Measurements from ENCODE around the gene NIFK.
A peak's percentile ranks its signal among the peaks of the same experiment; 100 is the strongest.

NIFK gene

GRCh38 chr2:121766624-121767023 is 29.9 kb upstream of the NIFK start:
- H3K27me3 ChIP-seq (ENCODE audit: control insufficient read depth in 1 of 2, insufficient read depth in 2 of 2, low read length in 2 of 2) = no peaks in the 10 kb centered on the region
- peaks cover 25 to 69% of the 10 kb centered on the region in 2 donors for H3K36me3 ChIP-seq (ENCODE audit: control insufficient read depth in 1 of 2, insufficient read depth in 2 of 2, low read length in 2 of 2)
- H3K9me3 ChIP-seq (ENCODE audit: control insufficient read depth in 1 of 2, low read length in 2 of 2) = no peaks in the 10 kb centered on the region
- H3K9ac ChIP-seq (ENCODE audit: low read depth in 1 of 2, low read length in 2 of 2) = no peak overlapping the region
- no peak overlapping the region for H3K27ac ChIP-seq (ENCODE audit: low read depth, low read length)
- H3K4me3 ChIP-seq (ENCODE audit: low read depth in 1 of 2, low read length in 2 of 2) = no peak overlapping the region
- H3K4me1 ChIP-seq (ENCODE audit: control insufficient read depth in 1 of 2, insufficient read depth in 2 of 2, low read length in 2 of 2) = no peaks in the 10 kb centered on the region

- Histone ChIP-seq H3K27me3 (ENCODE audit: control insufficient read depth in 1 of 2, insufficient read depth in 2 of 2, low read length in 2 of 2) (no peaks in the 10 kb centered on the region), H3K9me3 (ENCODE audit: control insufficient read depth in 1 of 2, low read length in 2 of 2) (no peaks in the 10 kb centered on the region), H3K36me3 (ENCODE audit: control insufficient read depth in 1 of 2, insufficient read depth in 2 of 2, low read length in 2 of 2) (peaks cover 30 to 82% of the 10 kb centered on the region in 2 donors), H3K4me1 (ENCODE audit: control insufficient read depth in 1 of 2, insufficient read depth in 2 of 2, low read length in 2 of 2) (no peaks in the 10 kb centered on the region), H3K9ac (ENCODE audit: low read depth in 1 of 2, low read length in 2 of 2) (no peak overlapping the region), H3K4me3 (ENCODE audit: low read depth in 1 of 2, low read length in 2 of 2) (no peak overlapping the region), H3K27ac (ENCODE audit: low read depth, low read length) (no peak overlapping the region)
Measured at GRCh38 chr2:121764681-121765228, 28.1 kb upstream of the NIFK start.

DNA sequence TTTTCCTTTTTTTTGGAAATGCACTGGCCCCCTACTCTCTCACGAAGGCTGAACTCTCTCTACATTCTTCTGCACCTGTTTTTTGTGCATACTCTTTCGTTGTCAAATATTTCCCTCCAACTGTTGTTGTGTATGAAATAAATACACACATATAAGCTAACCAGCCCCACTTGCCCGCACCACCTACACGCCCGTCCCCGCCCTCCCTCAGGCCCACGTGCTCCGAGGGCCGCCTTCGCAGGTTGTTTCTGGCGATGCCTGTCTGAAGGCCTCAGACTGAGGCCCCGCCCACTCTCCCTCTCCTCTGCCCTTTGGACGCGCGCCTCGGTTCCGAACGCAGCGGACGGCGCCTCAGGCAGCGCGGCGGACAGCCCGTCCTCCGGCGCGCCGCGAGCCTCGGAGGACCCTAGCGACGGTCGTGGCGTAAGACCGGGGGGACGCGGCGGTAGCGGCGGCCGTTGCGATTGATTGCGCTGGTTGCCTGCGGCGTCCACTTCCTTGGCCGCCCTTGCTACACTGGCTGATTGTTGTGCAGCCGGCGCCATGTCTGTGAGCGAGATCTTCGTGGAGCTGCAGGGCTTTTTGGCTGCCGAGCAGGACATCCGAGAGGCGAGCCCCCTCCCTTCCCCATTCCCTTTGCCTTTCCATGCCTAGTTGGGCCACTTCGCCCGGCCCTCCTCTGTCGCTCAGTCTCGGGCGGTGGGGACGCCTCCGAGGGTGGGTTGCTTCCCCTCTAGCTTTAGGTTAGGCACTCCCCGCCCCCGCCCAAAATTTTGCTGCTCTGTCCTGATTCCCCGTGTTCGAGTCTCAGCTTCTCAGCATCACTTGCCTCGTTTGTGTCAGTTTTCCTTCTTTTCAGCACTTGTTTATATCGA is 18.8 kb upstream of the NIFK start, which contains the start of gene TSN:
Gene TSN (plus strand): TSS at position 415 of the 875 bp plus-strand sequence. CDS start 129 bp downstream, at position 544.
- H3K36me3 ChIP-seq (ENCODE audit: control insufficient read depth in 1 of 2, insufficient read depth in 2 of 2, low read length in 2 of 2) = peaks cover 8 to 11% of the 10 kb centered on the region in 2 donors
- H3K9ac ChIP-seq (ENCODE audit: low read depth in 1 of 2, low read length in 2 of 2) = peak within 1 kb of the TSS; percentile 89 to 96
- no peaks in the 10 kb centered on the region for H3K27me3 ChIP-seq (ENCODE audit: control insufficient read depth in 1 of 2, insufficient read depth in 2 of 2, low read length in 2 of 2)
- peak within 1 kb of the TSS; percentile 99 to 100 for H3K4me3 ChIP-seq (ENCODE audit: low read depth in 1 of 2, low read length in 2 of 2)
- no peaks in the 10 kb centered on the region for H3K9me3 ChIP-seq (ENCODE audit: control insufficient read depth in 1 of 2, low read length in 2 of 2)
- H3K27ac ChIP-seq (ENCODE audit: low read depth, low read length) = no peak within 1 kb of the TSS
- peaks cover 7 to 15% of the 10 kb centered on the region in 2 donors for H3K4me1 ChIP-seq (ENCODE audit: control insufficient read depth in 1 of 2, insufficient read depth in 2 of 2, low read length in 2 of 2)

DNA sequence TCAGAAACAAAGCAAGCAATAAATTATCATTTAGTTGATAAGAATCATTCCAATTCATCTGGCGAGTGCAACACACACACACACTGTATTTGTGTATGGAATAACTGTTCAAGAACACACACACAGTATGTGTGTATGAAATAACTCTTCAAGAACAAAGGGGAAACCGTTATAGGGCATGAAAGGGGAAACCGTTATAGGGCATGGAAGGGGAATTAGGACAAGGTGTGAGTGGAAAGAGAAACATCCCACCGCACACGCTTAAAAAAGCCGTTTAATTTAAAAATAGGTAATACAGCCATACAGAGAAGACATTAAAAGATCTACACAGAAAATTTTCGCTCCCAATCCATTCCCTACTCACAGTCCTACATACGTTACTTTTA is 18.2 kb upstream of the NIFK start:
- peak overlapping the region; percentile 99 to 100 for H3K4me3 ChIP-seq (ENCODE audit: low read depth in 1 of 2, low read length in 2 of 2)
- H3K27ac ChIP-seq (ENCODE audit: low read depth, low read length) = no peak overlapping the region
- H3K9me3 ChIP-seq (ENCODE audit: control insufficient read depth in 1 of 2, low read length in 2 of 2) = no peaks in the 10 kb centered on the region
- peaks cover 7 to 15% of the 10 kb centered on the region in 2 donors for H3K4me1 ChIP-seq (ENCODE audit: control insufficient read depth in 1 of 2, insufficient read depth in 2 of 2, low read length in 2 of 2)
- H3K9ac ChIP-seq (ENCODE audit: low read depth in 1 of 2, low read length in 2 of 2) = peak overlapping the region; percentile 58 to 89
- H3K27me3 ChIP-seq (ENCODE audit: control insufficient read depth in 1 of 2, insufficient read depth in 2 of 2, low read length in 2 of 2) = no peaks in the 10 kb centered on the region
- H3K36me3 ChIP-seq (ENCODE audit: control insufficient read depth in 1 of 2, insufficient read depth in 2 of 2, low read length in 2 of 2) = peaks cover 2 to 7% of the 10 kb centered on the region in 2 donors

DNA sequence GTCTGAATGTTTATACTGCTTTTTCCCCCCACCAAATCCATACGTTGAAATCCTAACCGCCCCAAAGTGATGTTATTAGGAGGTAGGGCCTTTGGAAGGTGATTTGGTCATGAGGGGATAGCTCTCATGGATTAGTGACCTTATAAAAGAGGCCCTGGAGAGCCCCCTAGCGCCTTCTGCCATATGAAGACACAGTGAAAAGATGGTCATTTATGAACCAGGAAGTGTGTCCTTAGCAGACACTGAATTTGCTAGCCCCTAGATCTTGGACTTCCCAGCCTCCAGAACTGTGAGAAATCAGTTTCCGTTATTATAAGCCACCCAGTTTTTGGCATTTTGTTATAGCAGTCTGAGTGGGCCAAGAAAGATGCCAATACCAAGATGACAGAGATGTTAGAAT is 11.5 kb upstream of the NIFK start:
- Histone ChIP-seq H3K9me3 (ENCODE audit: control insufficient read depth in 1 of 2, low read length in 2 of 2) (no peaks in the 10 kb centered on the region), H3K36me3 (ENCODE audit: control insufficient read depth in 1 of 2, insufficient read depth in 2 of 2, low read length in 2 of 2) (no peaks in the 10 kb centered on the region), H3K4me3 (ENCODE audit: low read depth in 1 of 2, low read length in 2 of 2) (no peak overlapping the region), H3K4me1 (ENCODE audit: control insufficient read depth in 1 of 2, insufficient read depth in 2 of 2, low read length in 2 of 2) (no peaks in the 10 kb centered on the region), H3K27ac (ENCODE audit: low read depth, low read length) (no peak overlapping the region), H3K27me3 (ENCODE audit: control insufficient read depth in 1 of 2, insufficient read depth in 2 of 2, low read length in 2 of 2) (no peaks in the 10 kb centered on the region), H3K9ac (ENCODE audit: low read depth in 1 of 2, low read length in 2 of 2) (no peak overlapping the region)

DNA sequence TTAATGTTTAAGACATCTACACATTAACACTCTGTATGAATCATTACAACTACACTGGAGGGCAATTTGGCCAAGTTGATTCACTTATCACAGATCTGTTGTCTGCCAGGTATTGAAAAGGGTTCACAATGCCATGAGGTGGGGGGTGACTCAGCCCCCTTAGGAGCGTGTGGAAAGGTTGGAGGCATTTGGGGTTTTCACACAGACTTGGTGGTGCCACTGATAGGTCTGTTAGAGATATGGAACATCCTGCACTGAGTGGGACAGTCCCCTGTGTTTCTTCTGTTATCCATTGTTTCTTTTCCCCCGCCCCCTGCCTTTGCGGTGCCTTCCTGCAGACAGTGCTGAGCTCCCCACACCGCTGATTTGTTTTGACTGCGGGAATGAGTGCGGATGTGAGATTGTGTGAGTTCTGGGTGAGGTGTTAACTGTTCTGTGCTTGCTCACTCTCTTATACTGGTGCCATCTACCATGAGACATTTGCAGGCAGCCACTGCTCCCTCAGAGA is 9.4 kb upstream of the NIFK start:
- H3K36me3 ChIP-seq (ENCODE audit: control insufficient read depth in 1 of 2, insufficient read depth in 2 of 2, low read length in 2 of 2) = no peaks in the 10 kb centered on the region
- H3K4me3 ChIP-seq (ENCODE audit: low read depth in 1 of 2, low read length in 2 of 2) = no peak overlapping the region
- H3K27ac ChIP-seq (ENCODE audit: low read depth, low read length) = no peak overlapping the region

DNA sequence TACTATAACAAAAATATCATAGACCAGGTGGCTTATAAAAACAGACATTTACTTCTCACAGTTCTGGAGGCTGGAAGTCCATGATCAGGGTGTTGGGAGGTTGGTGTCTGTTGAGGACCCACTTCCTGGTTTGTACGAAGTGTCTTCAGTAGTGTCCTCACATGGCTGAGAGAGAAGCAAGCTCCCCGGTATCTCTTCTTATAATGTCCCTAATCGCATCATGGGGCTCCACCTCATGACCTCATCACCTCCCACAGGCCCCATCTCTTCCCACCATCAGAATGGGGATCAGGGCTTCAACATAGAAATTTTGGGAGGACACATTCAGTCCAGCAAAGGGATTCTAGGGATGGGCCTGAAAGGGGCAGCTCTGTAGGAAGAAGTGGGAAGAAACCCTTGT is 4.8 kb upstream of the NIFK start:
- H3K27me3 ChIP-seq (ENCODE audit: control insufficient read depth in 1 of 2, insufficient read depth in 2 of 2, low read length in 2 of 2) = no peaks in the 10 kb centered on the region
- H3K36me3 ChIP-seq (ENCODE audit: control insufficient read depth in 1 of 2, insufficient read depth in 2 of 2, low read length in 2 of 2) = no peaks in the 10 kb centered on the region
- no peak overlapping the region for H3K4me3 ChIP-seq (ENCODE audit: low read depth in 1 of 2, low read length in 2 of 2)
- no peak overlapping the region for H3K9ac ChIP-seq (ENCODE audit: low read depth in 1 of 2, low read length in 2 of 2)
- H3K4me1 ChIP-seq (ENCODE audit: control insufficient read depth in 1 of 2, insufficient read depth in 2 of 2, low read length in 2 of 2) = no peaks in the 10 kb centered on the region
- H3K27ac ChIP-seq (ENCODE audit: low read depth, low read length) = no peak overlapping the region
- H3K9me3 ChIP-seq (ENCODE audit: control insufficient read depth in 1 of 2, low read length in 2 of 2) = no peaks in the 10 kb centered on the region

More for the DNA sequence above, 9.4 kb upstream of the NIFK start:
- no peak overlapping the region for H3K9ac ChIP-seq (ENCODE audit: low read depth in 1 of 2, low read length in 2 of 2)
- no peaks in the 10 kb centered on the region for H3K9me3 ChIP-seq (ENCODE audit: control insufficient read depth in 1 of 2, low read length in 2 of 2)
- no peaks in the 10 kb centered on the region for H3K27me3 ChIP-seq (ENCODE audit: control insufficient read depth in 1 of 2, insufficient read depth in 2 of 2, low read length in 2 of 2)
- H3K4me1 ChIP-seq (ENCODE audit: control insufficient read depth in 1 of 2, insufficient read depth in 2 of 2, low read length in 2 of 2) = no peaks in the 10 kb centered on the region

GRCh38 chr2:121740973-121741372 is 4.3 kb upstream of the NIFK start:
- Histone ChIP-seq H3K9ac (ENCODE audit: low read depth in 1 of 2, low read length in 2 of 2) (no peak overlapping the region), H3K27me3 (ENCODE audit: control insufficient read depth in 1 of 2, insufficient read depth in 2 of 2, low read length in 2 of 2) (no peaks in the 10 kb centered on the region), H3K27ac (ENCODE audit: low read depth, low read length) (no peak overlapping the region), H3K4me1 (ENCODE audit: control insufficient read depth in 1 of 2, insufficient read depth in 2 of 2, low read length in 2 of 2) (peaks cover 0 to 1% of the 10 kb centered on the region in 2 donors), H3K4me3 (ENCODE audit: low read depth in 1 of 2, low read length in 2 of 2) (no peak overlapping the region), H3K36me3 (ENCODE audit: control insufficient read depth in 1 of 2, insufficient read depth in 2 of 2, low read length in 2 of 2) (no peaks in the 10 kb centered on the region), H3K9me3 (ENCODE audit: control insufficient read depth in 1 of 2, low read length in 2 of 2) (no peaks in the 10 kb centered on the region)

GRCh38 chr2:121736140-121736461 is 574 bp downstream of the NIFK start:
- peak overlapping the region; percentile 84 to 87 for H3K9ac ChIP-seq (ENCODE audit: low read depth in 1 of 2, low read length in 2 of 2)
- peaks cover 6 to 24% of the 10 kb centered on the region in 2 donors for H3K36me3 ChIP-seq (ENCODE audit: control insufficient read depth in 1 of 2, insufficient read depth in 2 of 2, low read length in 2 of 2)
- peaks cover 6 to 7% of the 10 kb centered on the region in 2 donors for H3K4me1 ChIP-seq (ENCODE audit: control insufficient read depth in 1 of 2, insufficient read depth in 2 of 2, low read length in 2 of 2)
- H3K9me3 ChIP-seq (ENCODE audit: control insufficient read depth in 1 of 2, low read length in 2 of 2) = no peaks in the 10 kb centered on the region
- H3K27ac ChIP-seq (ENCODE audit: low read depth, low read length) = no peak overlapping the region
- peak overlapping the region; percentile 94 to 100 for H3K4me3 ChIP-seq (ENCODE audit: low read depth in 1 of 2, low read length in 2 of 2)
- no peaks in the 10 kb centered on the region for H3K27me3 ChIP-seq (ENCODE audit: control insufficient read depth in 1 of 2, insufficient read depth in 2 of 2, low read length in 2 of 2)

DNA sequence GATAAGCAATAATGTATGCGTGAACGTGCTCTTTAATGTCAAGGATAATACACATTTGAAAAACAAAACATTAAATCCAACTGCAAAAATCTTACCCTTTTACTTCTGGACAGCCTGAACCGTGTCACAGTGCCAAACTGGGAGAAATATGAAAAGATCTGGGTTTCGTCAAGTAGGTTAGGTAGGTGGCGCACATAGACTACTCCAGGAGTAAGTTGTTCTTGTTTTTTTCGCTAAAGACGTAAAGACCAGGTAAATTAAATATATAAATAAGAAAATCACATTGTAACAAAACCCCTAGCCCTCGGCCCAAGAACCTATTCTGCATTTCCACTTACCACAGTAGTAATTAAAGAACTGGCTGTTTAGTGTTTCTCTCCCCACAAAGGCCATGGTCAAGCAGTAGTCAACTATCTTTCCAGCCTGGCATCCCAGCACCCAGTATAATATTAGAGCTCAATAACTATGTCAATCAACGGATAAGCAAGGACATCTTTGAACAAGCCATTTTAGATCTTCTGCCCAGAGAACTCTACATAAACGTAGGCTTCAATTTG is 1.1 kb downstream of the NIFK start:
- H3K4me3 ChIP-seq (ENCODE audit: low read depth in 1 of 2, low read length in 2 of 2) = peak overlapping the region; percentile 94 to 100
- H3K27ac ChIP-seq (ENCODE audit: low read depth, low read length) = no peak overlapping the region
- peaks cover 6 to 7% of the 10 kb centered on the region in 2 donors for H3K4me1 ChIP-seq (ENCODE audit: control insufficient read depth in 1 of 2, insufficient read depth in 2 of 2, low read length in 2 of 2)
- H3K9ac ChIP-seq (ENCODE audit: low read depth in 1 of 2, low read length in 2 of 2) = peak overlapping the region; percentile 84 to 87
- H3K27me3 ChIP-seq (ENCODE audit: control insufficient read depth in 1 of 2, insufficient read depth in 2 of 2, low read length in 2 of 2) = no peaks in the 10 kb centered on the region
- peaks cover 6 to 28% of the 10 kb centered on the region in 2 donors for H3K36me3 ChIP-seq (ENCODE audit: control insufficient read depth in 1 of 2, insufficient read depth in 2 of 2, low read length in 2 of 2)
- H3K9me3 ChIP-seq (ENCODE audit: control insufficient read depth in 1 of 2, low read length in 2 of 2) = no peaks in the 10 kb centered on the region

All from duodenal mucosa (tissue), 2 donors.